CD4-positive, alpha-beta T cell treated with Interleukin-17A for 1 hour (primary cell): Measurements from ENCODE around the gene FOXP1.

Source experiments
- DNase-seq: peaks from one replicate; pipeline ENCODE4 v3.0.0-alpha.2; 2020

Gene FOXP1

GRCh38 chr3:71112576-71112975, 471.0 kb downstream of the FOXP1 start:
- DNase-seq, result no peak

GRCh38 chr3:71111784-71112440, 471.6 kb downstream of the FOXP1 start:
- DNase-seq, result no peak

GRCh38 chr3:71110385-71111222, 472.9 kb downstream of the FOXP1 start:
- DNase-seq, result no peak

- DNase-seq, result no peak
Measured at GRCh38 chr3:71109977-71110285, 473.6 kb downstream of the FOXP1 start.

- DNase-seq, result no peak
Measured at GRCh38 chr3:71109241-71109976, 474.1 kb downstream of the FOXP1 start.

GRCh38 chr3:71107926-71108325, 475.6 kb downstream of the FOXP1 start:
- no peak for DNase-seq

GRCh38 chr3:71104976-71105375, 478.6 kb downstream of the FOXP1 start:
- no peak for DNase-seq

GRCh38 chr3:71104556-71104955, 479.0 kb downstream of the FOXP1 start:
- no peak for DNase-seq

GRCh38 chr3:71104121-71104541, 479.4 kb downstream of the FOXP1 start:
- DNase-seq, result no peak

GRCh38 chr3:71103430-71103921, 480.1 kb downstream of the FOXP1 start:
- DNase-seq, result no peak

GRCh38 chr3:71102111-71102983, 481.2 kb downstream of the FOXP1 start:
- no peak for DNase-seq

- no peak for DNase-seq
Measured at GRCh38 chr3:71101626-71102025, 481.9 kb downstream of the FOXP1 start.

GRCh38 chr3:71101014-71101413, 482.5 kb downstream of the FOXP1 start:
- DNase-seq, result no peak

GRCh38 chr3:71099997-71100719, 483.4 kb downstream of the FOXP1 start:
- DNase-seq, result no peak

- DNase-seq, result no peak
Measured at GRCh38 chr3:71097557-71097956, 486.0 kb downstream of the FOXP1 start.

- DNase-seq, result no peak
Measured at GRCh38 chr3:71095511-71096291, 487.8 kb downstream of the FOXP1 start.

GRCh38 chr3:71094658-71095209, 488.8 kb downstream of the FOXP1 start:
- DNase-seq, result no peak

GRCh38 chr3:71092665-71093064, 490.9 kb downstream of the FOXP1 start:
- DNase-seq, result no peak

- DNase-seq, result no peak
Measured at GRCh38 chr3:71090207-71090606, 493.3 kb downstream of the FOXP1 start.

- no peak for DNase-seq
Measured at GRCh38 chr3:71089271-71089847, 494.2 kb downstream of the FOXP1 start.
